Lower lobe of right lung (tissue), 2 donors: ENCODE measurements around the gene CDH23. TPM values are rescaled to one million over a fixed set of nuclear protein-coding genes. Genes with fewer than 3 reads are reported as not detected.

Experiments
- ATAC-seq, 2 donors: fragments of 200-7000 bp; cut with Tn5 transposase; one replicate each; pipeline ENCODE4 v1.9.1; 2020 to 2022; ENCODE audit warnings: mild to moderate bottlenecking in 2 of 2, moderate library complexity in 2 of 2
- DNase-seq: peaks from one replicate; pipeline ENCODE4 v3.0.0-alpha.2; 2020
- H3K27ac ChIP-seq: fragments of 200-600 bp; one replicate; pipeline ENCODE4 v1.8.0; 2022
- H3K27me3 ChIP-seq: fragments of 200-600 bp; one replicate; pipeline ENCODE4 v1.8.0; 2022; ENCODE audit warnings: low read depth
- H3K36me3 ChIP-seq: fragments of 200-600 bp; one replicate; pipeline ENCODE4 v1.8.0; 2022; ENCODE audit warnings: mild to moderate bottlenecking
- H3K4me1 ChIP-seq: fragments of 200-600 bp; one replicate; pipeline ENCODE4 v1.8.0; 2022
- H3K4me3 ChIP-seq: fragments of 200-600 bp; one replicate; pipeline ENCODE4 v1.8.0; 2022; ENCODE audit warnings: mild to moderate bottlenecking
- H3K9me3 ChIP-seq: fragments of 200-600 bp; one replicate; pipeline ENCODE4 v1.8.0; 2022
- CTCF ChIP-seq: fragments of 200-600 bp; IDR thresholded peaks from one replicate; pipeline ENCODE4 v1.8.0; 2022; ENCODE audit warnings: antibody characterized with exemption, mild to moderate bottlenecking
- intact Hi-C: fragments of 100-400 bp; cut with DNase I; formaldehyde crosslinking; loops from one replicate; pipeline ENCODE4 v1.11.0; 2022
- total RNA-seq: library from RNA; stranded (reverse); fragmentation: NEBNext Ultra II Directional; extraction: Animal tissue kit (Norgen Biotek cat#: 25700); gene quantifications from one replicate; pipeline ENCODE4 v1.2.1, GENCODE V29; 2021
- donor health status: DM: no; HTN: yes; CAD: no; lungs with severe emphysema.

CDH23 gene
- total RNA-seq, 1 donor from 2014 or later, result 9.4 TPM

- Histone ChIP-seq H3K9me3 (no peaks in the 10 kb centered on the region), H3K27ac (no peak overlapping the region), H3K27me3 (no peaks in the 10 kb centered on the region), H3K36me3 (no peaks in the 10 kb centered on the region), H3K4me3 (no peak overlapping the region), H3K4me1 (no peaks in the 10 kb centered on the region)
- no peak for DNase-seq
- ATAC-seq, result no peak
- TF ChIP-seq CTCF, result no peak
- intact Hi-C loops, result no loop called here
Measured at GRCh38 chr10:71534568-71535194, 138.0 kb downstream of the CDH23 start.

- ATAC-seq (no peak), DNase-seq (no peak)
- Histone ChIP-seq H3K9me3 (no peaks in the 10 kb centered on the region), H3K4me3 (no peak overlapping the region), H3K27ac (no peak overlapping the region), H3K4me1 (no peaks in the 10 kb centered on the region), H3K36me3 (no peaks in the 10 kb centered on the region), H3K27me3 (no peaks in the 10 kb centered on the region)
- intact Hi-C loops, result no loop called here
- TF ChIP-seq CTCF, result no peak
Measured at GRCh38 chr10:71536332-71536731, 139.6 kb downstream of the CDH23 start.

GRCh38 chr10:71537125-71537524 is 140.4 kb downstream of the CDH23 start:
- no peak overlapping the region for H3K4me3 ChIP-seq
- TF ChIP-seq CTCF, result no peak
- intact Hi-C loops, result no loop called here
- DNase-seq (no peak), ATAC-seq (no peak)
- H3K27ac ChIP-seq, result no peak overlapping the region
- no peaks in the 10 kb centered on the region for H3K4me1 ChIP-seq
- no peaks in the 10 kb centered on the region for H3K9me3 ChIP-seq
- H3K27me3 ChIP-seq, result no peaks in the 10 kb centered on the region
- H3K36me3 ChIP-seq, result no peaks in the 10 kb centered on the region

- no peak for TF ChIP-seq CTCF
- no peak overlapping the region for H3K4me3 ChIP-seq
- intact Hi-C loops, result no loop called here
- no peaks in the 10 kb centered on the region for H3K36me3 ChIP-seq
- H3K27me3 ChIP-seq, result no peaks in the 10 kb centered on the region
- DNase-seq (no peak), ATAC-seq (no peak)
- no peak overlapping the region for H3K27ac ChIP-seq
- no peaks in the 10 kb centered on the region for H3K9me3 ChIP-seq
- no peaks in the 10 kb centered on the region for H3K4me1 ChIP-seq
Measured at GRCh38 chr10:71537681-71538080, 141.0 kb downstream of the CDH23 start.

GRCh38 chr10:71538608-71539260 is 142.0 kb downstream of the CDH23 start:
- Histone ChIP-seq H3K4me1 (no peaks in the 10 kb centered on the region), H3K4me3 (no peak overlapping the region), H3K27me3 (no peaks in the 10 kb centered on the region), H3K27ac (no peak overlapping the region), H3K36me3 (no peaks in the 10 kb centered on the region), H3K9me3 (no peaks in the 10 kb centered on the region)
- intact Hi-C loops, result no loop called here
- ATAC-seq, result no peak
- no peak for DNase-seq
- TF ChIP-seq CTCF, result no peak
